H1 (cell line): ENCODE results near the gene EVI5. TPM values are rescaled to one million over a fixed set of nuclear protein-coding genes. Genes with fewer than 3 reads are reported as not detected.

ENCODE experiments used
- EGR1 ChIP-seq: IDR thresholded peaks from 2 replicates; pipeline ENCODE4 v1.6.1; 2011; ENCODE audit warnings: low read depth, low read length, borderline replicate concordance
- HDAC2 ChIP-seq, 2 experiments: fragments of 300-600 bp in 1 of 2; sonication (generic) in 1 of 2; IDR thresholded peaks; 2 replicates each; pipeline ENCODE4 v1.6.1; 2011 to 2012; ENCODE audit warnings: low read depth in 2 of 2, low read length in 2 of 2, mild to moderate bottlenecking in 2 of 2, moderate library complexity in 2 of 2, borderline replicate concordance in 1 of 2, inconsistent platforms in 1 of 2
- KDM4A ChIP-seq: IDR thresholded peaks from one replicate; pipeline ENCODE4 v1.7.1; 2012; ENCODE audit warnings: low read depth, mild to moderate bottlenecking, moderate library complexity, low read length, inconsistent platforms; ENCODE audit not compliant: severe bottlenecking
- MAFK ChIP-seq: IDR thresholded peaks from 2 replicates; pipeline ENCODE4 v1.6.1; 2012; ENCODE audit warnings: low read depth, mild to moderate bottlenecking, improper control_type of control experiment, low read length
- POU5F1 ChIP-seq: IDR thresholded peaks from 2 replicates; pipeline ENCODE4 v1.6.1; 2011; ENCODE audit warnings: low read depth, mild to moderate bottlenecking, low read length, moderate library complexity
- RFX5 ChIP-seq: IDR thresholded peaks from 2 replicates; pipeline ENCODE4 v1.6.1; 2011; ENCODE audit warnings: low read depth, low read length, improper control_type of control experiment, borderline replicate concordance
- SAP30 ChIP-seq: fragments of 300-600 bp; sonication (generic); IDR thresholded peaks from 2 replicates; pipeline ENCODE4 v1.7.1; 2012; ENCODE audit warnings: low read length, moderate library complexity, mild to moderate bottlenecking, inconsistent platforms; ENCODE audit not compliant: insufficient read depth, insufficient replicate concordance
- SUZ12 ChIP-seq: fragments of 200-600 bp; sonication (generic); IDR thresholded peaks from 2 replicates; pipeline ENCODE4 v1.6.1; 2012; ENCODE audit warnings: mild to moderate bottlenecking, inconsistent platforms, low read length, moderate library complexity, mixed read lengths
- TAF1 ChIP-seq: IDR thresholded peaks from 2 replicates; pipeline ENCODE4 v1.6.1; 2011; ENCODE audit warnings: mild to moderate bottlenecking, low read depth, low read length
- TCF12 ChIP-seq: IDR thresholded peaks from 2 replicates; pipeline ENCODE4 v1.6.1; 2011; ENCODE audit warnings: low read depth, mild to moderate bottlenecking, low read length
- ZNF274 ChIP-seq: IDR thresholded peaks from 2 replicates; pipeline ENCODE4 v1.7.0; 2012; ENCODE audit warnings: low read length, borderline replicate concordance; ENCODE audit errors: extremely low read depth
- polyA plus RNA-seq, 7 experiments: library from polyadenylated mRNA; depleted of rRNA in 3 of 7; stranded (reverse) in 5 of 7; unstranded in 2 of 7; fragments of >200 nt in 5 of 7; fragments of 200-250 nt in 2 of 7; gene quantifications; 1 replicate in 5 of 7; 2 replicates in 1 of 7; 4 replicates in 1 of 7; pipeline versions ENCODE4 v1.2.1 to v1.2.3, GENCODE V29; 2011 to 2013; ENCODE audit warnings: missing spikeins in 2 of 7, mixed read lengths in 2 of 7
- total RNA-seq: library from RNA; stranded (reverse); fragmentation: NEBNext Ultra II Directional; extraction: Animal tissue kit (Norgen Biotek cat#: 25700); gene quantifications from 2 replicates; pipeline ENCODE4 v1.2.1, GENCODE V29; 2021

The EVI5 gene
- total and polyA plus RNA-seq, 2 of the 8 experiments (the other 6 are each of a cell fraction or from before 2014, with no cell fraction given): 1.7 to 13.7 TPM

DNA sequence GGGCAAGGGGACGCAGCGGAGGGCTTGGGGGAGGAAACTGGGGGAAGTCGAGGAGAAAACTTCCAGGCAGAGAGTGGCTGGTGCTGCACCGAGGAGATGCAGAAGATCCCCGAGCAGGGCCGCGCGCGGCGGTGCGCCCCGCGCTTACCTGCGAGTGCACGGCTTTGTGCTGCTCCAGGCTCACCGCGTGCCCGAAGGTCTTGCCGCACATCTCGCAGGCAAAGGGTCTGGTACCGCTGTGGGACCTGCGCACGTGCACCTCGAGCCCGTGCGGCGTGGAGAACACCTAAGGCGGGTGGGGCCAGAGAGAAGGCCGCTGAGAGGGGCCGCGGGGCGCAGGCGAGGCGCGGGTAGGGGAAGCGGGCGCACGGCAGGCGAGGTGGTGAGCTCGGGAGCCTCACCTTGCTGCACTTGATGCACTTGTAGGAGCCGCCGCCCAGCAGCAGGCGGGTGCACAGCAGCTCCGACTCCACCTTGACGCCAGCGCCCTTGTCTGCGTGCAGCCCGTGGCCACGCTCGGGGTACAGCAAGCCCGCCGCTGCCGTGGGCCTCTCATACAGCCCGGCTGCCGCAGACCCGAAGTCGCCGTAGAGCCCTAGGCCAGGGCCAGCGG lies 304.6 kb downstream of the EVI5 start (continued):
- TF ChIP-seq SUZ12 (peak; percentile 99), HDAC2 (IDR thresholded peaks at IDR 0.05; ENCODE audit: borderline replicate concordance in 1 of 2, low read depth in 2 of 2, low read length in 2 of 2) (no peak; a peak in 1 of 4 replicates), TAF1 (no peak), EGR1 (no peak), SAP30 (no peak), ZNF274 (no peak), MAFK (no peak), POU5F1 (no peak), RFX5 (no peak), KDM4A (peak; percentile 96), TCF12 (no peak)
